Measurements from ENCODE around the gene STX10.

DNA sequence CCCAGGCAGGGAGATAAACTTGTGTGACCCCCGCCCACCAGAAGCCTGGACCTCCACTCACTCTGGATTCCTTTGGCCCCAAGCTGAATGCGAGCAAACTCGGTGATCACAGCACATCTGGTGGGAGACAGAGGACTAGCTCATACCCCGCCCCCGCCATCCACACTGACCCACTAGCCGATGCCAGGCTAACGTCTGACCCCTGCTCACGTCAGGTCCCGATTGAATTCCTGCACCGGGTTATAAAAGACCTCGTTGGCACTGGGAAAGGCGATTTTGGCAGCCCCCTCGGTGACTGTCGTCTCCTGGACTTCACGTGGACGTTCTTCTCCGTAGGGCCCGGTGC, 34.3 kb downstream of the STX10 start:
- TF ChIP-seq POLR2A (IDR thresholded peaks at IDR 0.05) = no peak
- TF ChIP-seq, protein P1, sequence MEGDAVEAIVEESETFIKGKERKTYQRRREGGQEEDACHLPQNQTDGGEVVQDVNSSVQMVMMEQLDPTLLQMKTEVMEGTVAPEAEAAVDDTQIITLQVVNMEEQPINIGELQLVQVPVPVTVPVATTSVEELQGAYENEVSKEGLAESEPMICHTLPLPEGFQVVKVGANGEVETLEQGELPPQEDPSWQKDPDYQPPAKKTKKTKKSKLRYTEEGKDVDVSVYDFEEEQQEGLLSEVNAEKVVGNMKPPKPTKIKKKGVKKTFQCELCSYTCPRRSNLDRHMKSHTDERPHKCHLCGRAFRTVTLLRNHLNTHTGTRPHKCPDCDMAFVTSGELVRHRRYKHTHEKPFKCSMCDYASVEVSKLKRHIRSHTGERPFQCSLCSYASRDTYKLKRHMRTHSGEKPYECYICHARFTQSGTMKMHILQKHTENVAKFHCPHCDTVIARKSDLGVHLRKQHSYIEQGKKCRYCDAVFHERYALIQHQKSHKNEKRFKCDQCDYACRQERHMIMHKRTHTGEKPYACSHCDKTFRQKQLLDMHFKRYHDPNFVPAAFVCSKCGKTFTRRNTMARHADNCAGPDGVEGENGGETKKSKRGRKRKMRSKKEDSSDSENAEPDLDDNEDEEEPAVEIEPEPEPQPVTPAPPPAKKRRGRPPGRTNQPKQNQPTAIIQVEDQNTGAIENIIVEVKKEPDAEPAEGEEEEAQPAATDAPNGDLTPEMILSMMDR (IDR thresholded peaks at IDR 0.05) = no peak
